H9 (cell line): ENCODE measurements around the gene TST. TPM values are rescaled to one million over a fixed set of nuclear protein-coding genes. Genes with fewer than 3 reads are reported as not detected.

ENCODE experiments used
- DNase-seq: peaks from one replicate; pipeline ENCODE4 v3.0.0-alpha.2; 2017
- H2AFZ ChIP-seq: one replicate; pipeline ENCODE4 v1.6.1; 2013; ENCODE audit warnings: mild to moderate bottlenecking, low read length, control low read depth, moderate library complexity
- H2AK5ac ChIP-seq: 2 replicates; pipeline ENCODE4 v1.6.1; 2013; ENCODE audit warnings: low read length, control low read depth, mixed read lengths; ENCODE audit not compliant: insufficient read length
- H2BK120ac ChIP-seq: one replicate; pipeline ENCODE4 v1.6.1; 2013; ENCODE audit warnings: low read depth, mild to moderate bottlenecking, low read length, control low read depth, inconsistent platforms; ENCODE audit not compliant: poor library complexity, severe bottlenecking
- H2BK12ac ChIP-seq: 2 replicates; pipeline ENCODE4 v1.6.1; 2013; ENCODE audit warnings: low read length, control low read depth, mixed read lengths, low read depth; ENCODE audit not compliant: insufficient read length
- H2BK15ac ChIP-seq: 2 replicates; pipeline ENCODE4 v1.6.1; 2013; ENCODE audit warnings: low read depth, low read length, control low read depth
- H2BK20ac ChIP-seq: one replicate; pipeline ENCODE4 v1.6.1; 2013; ENCODE audit warnings: low read depth, mild to moderate bottlenecking, low read length, control low read depth, inconsistent platforms; ENCODE audit not compliant: poor library complexity, severe bottlenecking
- H2BK5ac ChIP-seq: 2 replicates; pipeline ENCODE4 v1.6.1; 2013; ENCODE audit warnings: low read length, control low read depth, mixed read lengths; ENCODE audit not compliant: insufficient read length
- H3K14ac ChIP-seq: 2 replicates; pipeline ENCODE4 v1.6.1; 2013; ENCODE audit warnings: low read length, control low read depth; ENCODE audit not compliant: insufficient read depth
- H3K18ac ChIP-seq: 2 replicates; pipeline ENCODE4 v1.6.1; 2013; ENCODE audit warnings: low read depth, mild to moderate bottlenecking, mixed read lengths, low read length, control low read depth; ENCODE audit not compliant: insufficient read length
- H3K23ac ChIP-seq: 2 replicates; pipeline ENCODE4 v1.6.1; 2013; ENCODE audit warnings: low read length, control low read depth, mixed read lengths, low read depth; ENCODE audit not compliant: insufficient read length
- H3K23me2 ChIP-seq: 2 replicates; pipeline ENCODE4 v1.6.1; 2013; ENCODE audit warnings: low read depth, mild to moderate bottlenecking, mixed read lengths, low read length, control low read depth; ENCODE audit not compliant: insufficient read length, poor library complexity, severe bottlenecking
- H3K27ac ChIP-seq: 2 replicates; pipeline ENCODE4 v1.5.1; 2013; ENCODE audit warnings: low read length, control low read depth, mixed read lengths, low read depth; ENCODE audit not compliant: insufficient read length
- H3K27me3 ChIP-seq: 2 replicates; pipeline ENCODE4 v1.6.1; 2013; ENCODE audit warnings: low read length, control low read depth, inconsistent platforms; ENCODE audit not compliant: insufficient read depth
- H3K4ac ChIP-seq: 2 replicates; pipeline ENCODE4 v1.6.1; 2013; ENCODE audit warnings: low read depth, mild to moderate bottlenecking, control low read depth, inconsistent platforms, low read length, moderate library complexity
- H3K4me1 ChIP-seq: 2 replicates; pipeline ENCODE4 v1.6.1; 2013; ENCODE audit warnings: low read length, control low read depth, inconsistent platforms; ENCODE audit not compliant: insufficient read depth
- H3K4me2 ChIP-seq: 2 replicates; pipeline ENCODE4 v1.6.1; 2013; ENCODE audit warnings: low read length, control low read depth, mixed read lengths; ENCODE audit not compliant: insufficient read length, insufficient read depth
- H3K56ac ChIP-seq: 2 replicates; pipeline ENCODE4 v1.6.1; 2013; ENCODE audit warnings: low read depth, mild to moderate bottlenecking, mixed read lengths, low read length, control low read depth; ENCODE audit not compliant: insufficient read length
- H3K79me1 ChIP-seq: 2 replicates; pipeline ENCODE4 v1.6.1; 2013; ENCODE audit warnings: low read depth, mild to moderate bottlenecking, moderate library complexity, low read length, control low read depth, inconsistent platforms; ENCODE audit not compliant: insufficient read depth, poor library complexity, severe bottlenecking
- H3K79me2 ChIP-seq: 2 replicates; pipeline ENCODE4 v1.6.1; 2013; ENCODE audit warnings: low read length, control low read depth, inconsistent platforms; ENCODE audit not compliant: insufficient read depth
- H3K9ac ChIP-seq: 2 replicates; pipeline ENCODE4 v1.6.1; 2013; ENCODE audit warnings: low read length, control low read depth, mixed read lengths; ENCODE audit not compliant: insufficient read length; ENCODE audit errors: extremely low read depth
- H3K9me3 ChIP-seq: one replicate; pipeline ENCODE4 v1.6.1; 2013; ENCODE audit warnings: low read depth, low read length, inconsistent platforms; ENCODE audit not compliant: control insufficient read depth
- H3T11ph ChIP-seq: one replicate; pipeline ENCODE4 v1.6.1; 2013; ENCODE audit warnings: mild to moderate bottlenecking, low read length, control low read depth, inconsistent platforms
- H4K20me1 ChIP-seq: one replicate; pipeline ENCODE4 v1.6.1; 2013; ENCODE audit not compliant: control insufficient read depth, insufficient read length, insufficient read depth
- H4K5ac ChIP-seq: 2 replicates; pipeline ENCODE4 v1.6.1; 2013; ENCODE audit warnings: low read depth, mild to moderate bottlenecking, mixed read lengths, low read length, control low read depth; ENCODE audit not compliant: insufficient read length
- H4K8ac ChIP-seq: replicated peaks from 2 replicates; pipeline ENCODE4 v1.6.1; 2013; ENCODE audit warnings: low read length, control low read depth, mixed read lengths, low read depth; ENCODE audit not compliant: insufficient read length
- H4K91ac ChIP-seq: 2 replicates; pipeline ENCODE4 v1.6.1; 2013; ENCODE audit warnings: low read depth, mild to moderate bottlenecking, moderate library complexity, mixed read lengths, low read length, control low read depth; ENCODE audit not compliant: insufficient read length
- H3K27ac Mint-ChIP-seq, 3 experiments: 2 replicates in 2 of 3; 3 replicates in 1 of 3; pipeline ENCODE4 v1.8.0; 2020 to 2021; ENCODE audit warnings: mixed read lengths in 3 of 3, mild to moderate bottlenecking in 1 of 3, moderate library complexity in 1 of 3
- H3K27me3 Mint-ChIP-seq: 2 replicates; pipeline ENCODE4 v1.8.0; 2021; ENCODE audit warnings: low read depth, mild to moderate bottlenecking, moderate library complexity, mixed read lengths
- H3K36me3 Mint-ChIP-seq, 3 experiments: 2 replicates in 2 of 3; 3 replicates in 1 of 3; pipeline ENCODE4 v1.8.0; 2020 to 2021; ENCODE audit warnings: low read depth in 3 of 3, mixed read lengths in 3 of 3; ENCODE audit not compliant: insufficient read depth in 1 of 3
- H3K4me1 Mint-ChIP-seq, 2 experiments: 2 replicates each; pipeline ENCODE4 v1.8.0; 2020; ENCODE audit warnings: mixed read lengths in 2 of 2
- H3K4me3 Mint-ChIP-seq, 2 experiments: 2 replicates in 1 of 2; 3 replicates in 1 of 2; pipeline ENCODE4 v1.8.0; 2020 to 2021; ENCODE audit warnings: mild to moderate bottlenecking in 2 of 2, mixed read lengths in 2 of 2, moderate library complexity in 1 of 2
- H3K9me3 Mint-ChIP-seq, 2 experiments: 2 replicates in 1 of 2; 3 replicates in 1 of 2; pipeline ENCODE4 v1.8.0; 2020; ENCODE audit warnings: mild to moderate bottlenecking in 2 of 2, mixed read lengths in 2 of 2, moderate library complexity in 1 of 2
- CTCF ChIP-seq: fragments of 200-600 bp; sonication (generic); conservative IDR thresholded peaks from 3 replicates; pipeline ENCODE4 v1.8.0; 2021; ENCODE audit warnings: antibody characterized with exemption, mild to moderate bottlenecking
- WGBS: extraction: QIAGEN DNeasy Blood & Tissue Kit; methylation state at CpG from one replicate; pipeline ENCODE4 v1.1.7; 2013; ENCODE audit warnings: missing lambda C conversion rate, low lambda C conversion rate, mixed read lengths; ENCODE audit not compliant: insufficient read length; ENCODE audit errors: extremely low coverage; 5-methylcytosine and 5-hydroxymethylcytosine counted together
- total RNA-seq: library from RNA; stranded (reverse); gene quantifications from 2 replicates; pipeline ENCODE4 v1.2.1, GENCODE V29; 2021

Gene TST
- total RNA-seq, 1 experiment from 2014 or later, result 31.9 TPM

- Histone ChIP-seq H3K9ac (no peak overlapping the region), H4K8ac (no peak overlapping the region), H3K23me2 (peaks cover 5% of the 10 kb centered on the region), H3K14ac (no peak overlapping the region), H2BK20ac (no peak overlapping the region), H2BK5ac (no peak overlapping the region), H3K23ac (no peak overlapping the region), H3T11ph (no peak overlapping the region), H2BK15ac (no peak overlapping the region), H3K4me2 (no peak overlapping the region), H3K18ac (no peak overlapping the region), H3K4ac (no peak overlapping the region), H3K56ac (no peak overlapping the region), H2BK12ac (no peak overlapping the region), H4K5ac (no peak overlapping the region), H4K91ac (no peak overlapping the region), H3K9me3 (no peaks in the 10 kb centered on the region), H3K4me1 (no peaks in the 10 kb centered on the region), H2AK5ac (no peak overlapping the region), H3K27me3 (no peaks in the 10 kb centered on the region), H4K20me1 (no peaks in the 10 kb centered on the region), H2AFZ (no peak overlapping the region), H3K79me1 (no peaks in the 10 kb centered on the region), H3K27ac (no peak overlapping the region), H2BK120ac (no peak overlapping the region), H3K79me2 (no peaks in the 10 kb centered on the region)
- Mint-ChIP-seq H3K36me3 (peaks cover 7 to 39% (median 16%) of the 10 kb centered on the region in 3 experiments; a peak in 6 of 7 replicates), H3K4me3 (peak overlapping the region in 1 of 2 experiments; percentile 44; a peak in 2 of 5 replicates), H3K4me1 (peaks cover 4 to 12% of the 10 kb centered on the region in 2 experiments), H3K27me3 (peaks cover 18% of the 10 kb centered on the region), H3K27ac (no peak overlapping the region), H3K9me3 (no peaks in the 10 kb centered on the region; a peak in 1 of 5 replicates)
- no peak for TF ChIP-seq CTCF
- no peak for DNase-seq
- no CpG with 5 or more reads among the region's 16 CpGs for WGBS
These were observed 34.2 kb upstream of the TST start for GRCh38 chr22:37053310-37054055.
